ENCODE data around the gene ATXN2. TPM values are rescaled to one million over a fixed set of nuclear protein-coding genes. Genes with fewer than 3 reads are reported as not detected.
"Not testable (repeated sequence)": the region's sequence is repeated elsewhere in the genome, so short reads cannot be mapped to it uniquely, and the experiment has no call there.

ATXN2 gene
- total RNA-seq, 1 donor from 2014 or later = 66.6 TPM

DNA sequence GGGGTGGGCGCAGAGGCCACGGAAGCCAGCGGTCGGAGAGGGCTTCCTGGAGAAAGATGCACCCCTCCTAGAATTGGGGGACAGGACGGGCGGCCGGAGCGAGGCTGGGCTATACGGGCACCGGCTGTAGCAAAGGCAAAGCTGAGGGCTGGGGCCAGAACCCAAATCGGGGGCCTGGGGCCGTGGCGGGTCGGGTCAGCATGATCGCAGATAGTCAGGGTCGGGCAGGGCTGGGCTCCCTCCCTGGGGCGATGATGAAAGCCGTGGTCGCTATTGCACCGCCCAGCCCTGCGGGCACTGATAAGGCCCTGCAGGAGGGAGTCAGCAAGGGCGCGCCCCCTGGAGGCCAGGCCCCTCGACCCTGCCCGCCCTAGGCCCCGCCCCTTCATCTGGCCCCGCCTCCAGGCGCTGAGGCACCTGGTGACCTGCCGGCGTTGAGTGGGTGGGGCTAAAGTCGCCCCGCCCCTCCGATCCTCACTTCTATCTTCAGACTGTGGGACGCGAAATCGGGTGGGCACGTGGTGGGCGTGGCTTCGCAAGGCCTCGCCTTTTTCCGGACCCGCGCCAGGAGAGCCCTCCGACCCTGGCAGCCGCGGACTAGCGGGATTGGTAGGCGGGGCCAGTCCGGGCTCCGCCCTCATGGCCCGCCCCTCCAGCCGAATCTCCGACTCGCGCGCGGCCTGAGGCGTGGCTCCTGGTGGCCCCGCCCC lies 193.8 kb downstream of the ATXN2 start:
- ATAC-seq = peak; percentile 90
- Histone ChIP-seq H3K4me3 (peak overlapping the region; percentile 88), H3K27me3 (no peaks in the 10 kb centered on the region), H3K9me3 (no peaks in the 10 kb centered on the region), H3K4me1 (peaks cover 56% of the 10 kb centered on the region), H3K27ac (peak overlapping the region; percentile 84), H3K36me3 (no peaks in the 10 kb centered on the region)
- intact Hi-C loops (cut with DNase I) = no loop called here
- peak; percentile 99 for DNase-seq
- TF ChIP-seq, protein P1, sequence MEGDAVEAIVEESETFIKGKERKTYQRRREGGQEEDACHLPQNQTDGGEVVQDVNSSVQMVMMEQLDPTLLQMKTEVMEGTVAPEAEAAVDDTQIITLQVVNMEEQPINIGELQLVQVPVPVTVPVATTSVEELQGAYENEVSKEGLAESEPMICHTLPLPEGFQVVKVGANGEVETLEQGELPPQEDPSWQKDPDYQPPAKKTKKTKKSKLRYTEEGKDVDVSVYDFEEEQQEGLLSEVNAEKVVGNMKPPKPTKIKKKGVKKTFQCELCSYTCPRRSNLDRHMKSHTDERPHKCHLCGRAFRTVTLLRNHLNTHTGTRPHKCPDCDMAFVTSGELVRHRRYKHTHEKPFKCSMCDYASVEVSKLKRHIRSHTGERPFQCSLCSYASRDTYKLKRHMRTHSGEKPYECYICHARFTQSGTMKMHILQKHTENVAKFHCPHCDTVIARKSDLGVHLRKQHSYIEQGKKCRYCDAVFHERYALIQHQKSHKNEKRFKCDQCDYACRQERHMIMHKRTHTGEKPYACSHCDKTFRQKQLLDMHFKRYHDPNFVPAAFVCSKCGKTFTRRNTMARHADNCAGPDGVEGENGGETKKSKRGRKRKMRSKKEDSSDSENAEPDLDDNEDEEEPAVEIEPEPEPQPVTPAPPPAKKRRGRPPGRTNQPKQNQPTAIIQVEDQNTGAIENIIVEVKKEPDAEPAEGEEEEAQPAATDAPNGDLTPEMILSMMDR (IDR thresholded peaks at IDR 0.05) = peak; percentile 63

DNA sequence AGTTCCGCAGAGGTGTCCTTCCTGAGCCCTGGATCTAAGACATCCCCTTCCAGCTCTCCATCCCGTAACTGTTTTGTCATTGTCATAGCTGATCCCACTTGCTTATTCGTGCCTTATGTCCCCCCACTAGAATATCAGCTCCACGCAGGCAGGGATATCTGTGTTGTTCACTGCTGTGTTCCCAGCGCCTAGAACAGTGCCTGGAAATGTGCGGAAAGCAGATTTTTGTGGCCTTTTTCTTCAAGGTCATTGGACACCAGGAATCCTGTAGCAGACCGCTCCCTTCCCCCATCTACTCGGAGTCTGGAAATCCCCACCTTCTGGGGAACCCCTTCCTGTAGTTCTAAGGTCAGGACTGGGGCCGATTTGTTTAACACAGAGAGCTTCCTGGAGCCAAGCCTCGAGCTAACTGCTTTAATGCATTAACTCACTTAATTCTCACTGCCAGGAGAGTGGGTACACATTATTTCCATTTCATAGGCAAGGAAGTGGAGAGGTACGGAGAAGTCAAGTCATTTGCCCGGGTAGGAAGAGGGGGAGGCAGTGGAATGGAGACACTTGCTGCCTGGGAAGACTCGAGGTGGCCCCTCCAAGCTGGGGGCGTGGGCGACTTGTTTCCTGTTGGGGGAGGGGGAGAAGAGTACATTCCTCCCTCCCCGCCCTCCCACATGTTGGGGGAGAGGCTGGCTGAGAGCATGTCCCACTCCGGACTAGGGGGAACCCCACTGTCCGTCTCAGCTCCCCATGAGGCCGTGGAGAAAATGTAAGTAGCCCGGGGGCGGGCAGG lies 194.6 kb downstream of the ATXN2 start:
- H3K36me3 ChIP-seq = no peaks in the 10 kb centered on the region
- H3K9me3 ChIP-seq = no peaks in the 10 kb centered on the region
- intact Hi-C loops (cut with DNase I) = loop anchor here (5.0 kb wide), 1 partner anchor 48 kb away; no protein-coding TSS in a partner anchor
- DNase-seq (no peak), ATAC-seq (no peak)
- H3K27me3 ChIP-seq = no peaks in the 10 kb centered on the region
- H3K4me1 ChIP-seq = peaks cover 49% of the 10 kb centered on the region
- H3K4me3 ChIP-seq = peak overlapping the region; percentile 88
- peak overlapping the region; percentile 84 for H3K27ac ChIP-seq
- TF ChIP-seq, protein P1 (IDR thresholded peaks at IDR 0.05) = no peak

DNA sequence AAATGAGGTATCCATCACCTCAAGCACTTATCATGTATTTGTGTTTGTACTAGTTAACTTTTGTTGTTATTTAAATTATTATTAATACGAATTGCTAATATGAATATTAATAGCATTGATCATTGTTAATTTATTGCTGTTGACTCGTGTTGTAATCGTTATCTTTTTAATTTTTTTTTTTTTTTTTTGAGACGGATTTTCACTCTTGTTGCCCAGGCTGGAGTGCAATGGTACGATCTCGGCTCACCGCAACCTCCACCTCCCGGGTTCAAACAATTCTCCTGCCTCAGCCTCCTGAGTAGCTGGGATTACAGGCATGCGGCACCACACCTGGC lies 196.7 kb downstream of the ATXN2 start:
- H3K27me3 ChIP-seq, H3K36me3 ChIP-seq, DNase-seq, ATAC-seq, H3K4me3 ChIP-seq, H3K9me3 ChIP-seq: not testable (repeated sequence)
- intact Hi-C loops (cut with DNase I) = loop anchor here (5.0 kb wide), 1 partner anchor 50 kb away; no protein-coding TSS in a partner anchor
- Histone ChIP-seq H3K27ac (peak overlapping the region; percentile 69), H3K4me1 (peaks cover 34% of the 10 kb centered on the region)

Other genes starting within 250 kb of the ATXN2 start
- 25.3 TPM for gene PHETA1, start 230.2 kb downstream of the ATXN2 start, total RNA-seq
- gene SH2B3, start 193.4 kb downstream of the ATXN2 start, total RNA-seq = 47.1 TPM
- 17.8 TPM for gene BRAP, start 86.6 kb upstream of the ATXN2 start, total RNA-seq
- gene ACAD10, start 86.7 kb upstream of the ATXN2 start, total RNA-seq = 23.3 TPM
- gene ALDH2, start 167.6 kb upstream of the ATXN2 start, total RNA-seq = 329 TPM
- 48.9 TPM for gene MAPKAPK5, start 242.9 kb upstream of the ATXN2 start, total RNA-seq